ENCODE measurements around the gene HOMER1. TPM values are rescaled to one million over a fixed set of nuclear protein-coding genes. Genes with fewer than 3 reads are reported as not detected.

HOMER1 gene
- total and polyA plus RNA-seq, 2 of the 13 experiments (the other 11 are each of a cell fraction or from before 2014, with no cell fraction given), result 5.3 to 24.8 TPM

DNA sequence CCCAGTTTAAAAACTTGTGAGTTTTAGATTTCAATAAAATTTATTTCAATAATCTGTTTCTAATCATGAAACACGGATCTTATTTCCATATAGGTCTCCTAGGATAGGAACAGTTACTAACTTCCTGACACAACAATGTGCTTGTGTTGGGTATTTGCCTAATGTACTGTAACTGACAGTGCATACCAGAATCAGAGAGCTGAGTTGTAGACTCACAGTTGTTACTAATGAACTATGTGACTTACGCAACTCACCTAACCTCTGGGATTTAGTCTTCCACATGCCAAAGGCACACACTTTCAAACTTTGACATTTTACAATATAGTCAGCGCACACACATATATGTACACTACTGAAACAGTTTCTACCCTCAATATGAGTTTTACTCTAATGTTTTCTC, 77.7 kb downstream of the HOMER1 start (continued):
- TF ChIP-seq MAZ (IDR thresholded peaks at IDR 0.05; ENCODE audit: borderline replicate concordance, low read depth, low read length) (no peak), MAZ (CRISPR knock-in tag; IDR thresholded peaks at IDR 0.05; ENCODE audit: low read depth) (no peak), NONO (IDR thresholded peaks at IDR 0.05) (no peak), NONO (CRISPR knock-in tag; conservative IDR thresholded peaks at IDR 0.05) (no peak), ZBTB20 (CRISPR knock-in tag; IDR thresholded peaks at IDR 0.05; ENCODE audit: borderline replicate concordance, low read depth) (no peak; the same call in 1 of the 2 replicates), TAF1 (CRISPR knock-in tag; IDR thresholded peaks at IDR 0.05) (no peak), ZNF776 (CRISPR knock-in tag; IDR thresholded peaks at IDR 0.05) (no peak), ZNF343 (CRISPR knock-in tag; IDR thresholded peaks at IDR 0.05) (no peak), ELF3 (CRISPR knock-in tag; IDR thresholded peaks at IDR 0.05) (peak; percentile 67), ARNTL (CRISPR knock-in tag; IDR thresholded peaks at IDR 0.05) (no peak), STAT5B (CRISPR knock-in tag; IDR thresholded peaks at IDR 0.05) (no peak), ZNF670 (CRISPR knock-in tag; IDR thresholded peaks at IDR 0.05; ENCODE audit: borderline replicate concordance) (no peak), ZNF713 (CRISPR knock-in tag; IDR thresholded peaks at IDR 0.05) (no peak), RBFOX2 (IDR thresholded peaks at IDR 0.05; ENCODE audit: low read depth, low read length) (no peak)
- TF ChIP-seq, protein P1, sequence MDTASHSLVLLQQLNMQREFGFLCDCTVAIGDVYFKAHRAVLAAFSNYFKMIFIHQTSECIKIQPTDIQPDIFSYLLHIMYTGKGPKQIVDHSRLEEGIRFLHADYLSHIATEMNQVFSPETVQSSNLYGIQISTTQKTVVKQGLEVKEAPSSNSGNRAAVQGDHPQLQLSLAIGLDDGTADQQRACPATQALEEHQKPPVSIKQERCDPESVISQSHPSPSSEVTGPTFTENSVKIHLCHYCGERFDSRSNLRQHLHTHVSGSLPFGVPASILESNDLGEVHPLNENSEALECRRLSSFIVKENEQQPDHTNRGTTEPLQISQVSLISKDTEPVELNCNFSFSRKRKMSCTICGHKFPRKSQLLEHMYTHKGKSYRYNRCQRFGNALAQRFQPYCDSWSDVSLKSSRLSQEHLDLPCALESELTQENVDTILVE (CRISPR knock-in tag; IDR thresholded peaks at IDR 0.05), result no peak
- TF ChIP-seq, protein P2, sequence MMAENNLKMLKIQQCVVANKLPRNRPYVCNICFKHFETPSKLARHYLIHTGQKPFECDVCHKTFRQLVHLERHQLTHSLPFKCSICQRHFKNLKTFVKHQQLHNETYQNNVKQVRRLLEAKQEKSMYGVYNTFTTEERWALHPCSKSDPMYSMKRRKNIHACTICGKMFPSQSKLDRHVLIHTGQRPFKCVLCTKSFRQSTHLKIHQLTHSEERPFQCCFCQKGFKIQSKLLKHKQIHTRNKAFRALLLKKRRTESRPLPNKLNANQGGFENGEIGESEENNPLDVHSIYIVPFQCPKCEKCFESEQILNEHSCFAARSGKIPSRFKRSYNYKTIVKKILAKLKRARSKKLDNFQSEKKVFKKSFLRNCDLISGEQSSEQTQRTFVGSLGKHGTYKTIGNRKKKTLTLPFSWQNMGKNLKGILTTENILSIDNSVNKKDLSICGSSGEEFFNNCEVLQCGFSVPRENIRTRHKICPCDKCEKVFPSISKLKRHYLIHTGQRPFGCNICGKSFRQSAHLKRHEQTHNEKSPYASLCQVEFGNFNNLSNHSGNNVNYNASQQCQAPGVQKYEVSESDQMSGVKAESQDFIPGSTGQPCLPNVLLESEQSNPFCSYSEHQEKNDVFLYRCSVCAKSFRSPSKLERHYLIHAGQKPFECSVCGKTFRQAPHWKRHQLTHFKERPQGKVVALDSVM (CRISPR knock-in tag; IDR thresholded peaks at IDR 0.05), result no peak
- TF ChIP-seq, protein P3, sequence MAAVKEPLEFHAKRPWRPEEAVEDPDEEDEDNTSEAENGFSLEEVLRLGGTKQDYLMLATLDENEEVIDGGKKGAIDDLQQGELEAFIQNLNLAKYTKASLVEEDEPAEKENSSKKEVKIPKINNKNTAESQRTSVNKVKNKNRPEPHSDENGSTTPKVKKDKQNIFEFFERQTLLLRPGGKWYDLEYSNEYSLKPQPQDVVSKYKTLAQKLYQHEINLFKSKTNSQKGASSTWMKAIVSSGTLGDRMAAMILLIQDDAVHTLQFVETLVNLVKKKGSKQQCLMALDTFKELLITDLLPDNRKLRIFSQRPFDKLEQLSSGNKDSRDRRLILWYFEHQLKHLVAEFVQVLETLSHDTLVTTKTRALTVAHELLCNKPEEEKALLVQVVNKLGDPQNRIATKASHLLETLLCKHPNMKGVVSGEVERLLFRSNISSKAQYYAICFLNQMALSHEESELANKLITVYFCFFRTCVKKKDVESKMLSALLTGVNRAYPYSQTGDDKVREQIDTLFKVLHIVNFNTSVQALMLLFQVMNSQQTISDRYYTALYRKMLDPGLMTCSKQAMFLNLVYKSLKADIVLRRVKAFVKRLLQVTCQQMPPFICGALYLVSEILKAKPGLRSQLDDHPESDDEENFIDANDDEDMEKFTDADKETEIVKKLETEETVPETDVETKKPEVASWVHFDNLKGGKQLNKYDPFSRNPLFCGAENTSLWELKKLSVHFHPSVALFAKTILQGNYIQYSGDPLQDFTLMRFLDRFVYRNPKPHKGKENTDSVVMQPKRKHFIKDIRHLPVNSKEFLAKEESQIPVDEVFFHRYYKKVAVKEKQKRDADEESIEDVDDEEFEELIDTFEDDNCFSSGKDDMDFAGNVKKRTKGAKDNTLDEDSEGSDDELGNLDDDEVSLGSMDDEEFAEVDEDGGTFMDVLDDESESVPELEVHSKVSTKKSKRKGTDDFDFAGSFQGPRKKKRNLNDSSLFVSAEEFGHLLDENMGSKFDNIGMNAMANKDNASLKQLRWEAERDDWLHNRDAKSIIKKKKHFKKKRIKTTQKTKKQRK (IDR thresholded peaks at IDR 0.05; ENCODE audit: low read length), result no peak
- TF ChIP-seq, protein P4, sequence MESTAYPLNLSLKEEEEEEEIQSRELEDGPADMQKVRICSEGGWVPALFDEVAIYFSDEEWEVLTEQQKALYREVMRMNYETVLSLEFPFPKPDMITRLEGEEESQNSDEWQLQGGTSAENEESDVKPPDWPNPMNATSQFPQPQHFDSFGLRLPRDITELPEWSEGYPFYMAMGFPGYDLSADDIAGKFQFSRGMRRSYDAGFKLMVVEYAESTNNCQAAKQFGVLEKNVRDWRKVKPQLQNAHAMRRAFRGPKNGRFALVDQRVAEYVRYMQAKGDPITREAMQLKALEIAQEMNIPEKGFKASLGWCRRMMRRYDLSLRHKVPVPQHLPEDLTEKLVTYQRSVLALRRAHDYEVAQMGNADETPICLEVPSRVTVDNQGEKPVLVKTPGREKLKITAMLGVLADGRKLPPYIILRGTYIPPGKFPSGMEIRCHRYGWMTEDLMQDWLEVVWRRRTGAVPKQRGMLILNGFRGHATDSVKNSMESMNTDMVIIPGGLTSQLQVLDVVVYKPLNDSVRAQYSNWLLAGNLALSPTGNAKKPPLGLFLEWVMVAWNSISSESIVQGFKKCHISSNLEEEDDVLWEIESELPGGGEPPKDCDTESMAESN (CRISPR knock-in tag; conservative IDR thresholded peaks at IDR 0.05), result no peak
- TF ChIP-seq, protein P5, sequence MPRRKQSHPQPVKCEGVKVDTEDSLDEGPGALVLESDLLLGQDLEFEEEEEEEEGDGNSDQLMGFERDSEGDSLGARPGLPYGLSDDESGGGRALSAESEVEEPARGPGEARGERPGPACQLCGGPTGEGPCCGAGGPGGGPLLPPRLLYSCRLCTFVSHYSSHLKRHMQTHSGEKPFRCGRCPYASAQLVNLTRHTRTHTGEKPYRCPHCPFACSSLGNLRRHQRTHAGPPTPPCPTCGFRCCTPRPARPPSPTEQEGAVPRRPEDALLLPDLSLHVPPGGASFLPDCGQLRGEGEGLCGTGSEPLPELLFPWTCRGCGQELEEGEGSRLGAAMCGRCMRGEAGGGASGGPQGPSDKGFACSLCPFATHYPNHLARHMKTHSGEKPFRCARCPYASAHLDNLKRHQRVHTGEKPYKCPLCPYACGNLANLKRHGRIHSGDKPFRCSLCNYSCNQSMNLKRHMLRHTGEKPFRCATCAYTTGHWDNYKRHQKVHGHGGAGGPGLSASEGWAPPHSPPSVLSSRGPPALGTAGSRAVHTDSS (CRISPR knock-in tag; conservative IDR thresholded peaks at IDR 0.05), result no peak
- TF ChIP-seq, protein P6, sequence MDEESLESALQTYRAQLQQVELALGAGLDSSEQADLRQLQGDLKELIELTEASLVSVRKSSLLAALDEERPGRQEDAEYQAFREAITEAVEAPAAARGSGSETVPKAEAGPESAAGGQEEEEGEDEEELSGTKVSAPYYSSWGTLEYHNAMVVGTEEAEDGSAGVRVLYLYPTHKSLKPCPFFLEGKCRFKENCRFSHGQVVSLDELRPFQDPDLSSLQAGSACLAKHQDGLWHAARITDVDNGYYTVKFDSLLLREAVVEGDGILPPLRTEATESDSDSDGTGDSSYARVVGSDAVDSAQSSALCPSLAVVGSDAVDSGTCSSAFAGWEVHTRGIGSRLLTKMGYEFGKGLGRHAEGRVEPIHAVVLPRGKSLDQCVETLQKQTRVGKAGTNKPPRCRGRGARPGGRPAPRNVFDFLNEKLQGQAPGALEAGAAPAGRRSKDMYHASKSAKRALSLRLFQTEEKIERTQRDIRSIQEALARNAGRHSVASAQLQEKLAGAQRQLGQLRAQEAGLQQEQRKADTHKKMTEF (CRISPR knock-in tag; IDR thresholded peaks at IDR 0.05), result 0 out of 2 replicates have a peak, but pooled peaks have one; percentile 41
